ENCODE results near the gene BLM. TPM values are rescaled to one million over a fixed set of nuclear protein-coding genes. Genes with fewer than 3 reads are reported as not detected.
"Not testable (repeated sequence)": the region's sequence is repeated elsewhere in the genome, so short reads cannot be mapped to it uniquely, and the experiment has no call there.

The BLM gene
- total RNA-seq, 1 experiment from 2014 or later, result 24.6 TPM

GRCh38 chr15:90716976-90717821 is at the start of gene BLM (continued):
- TF ChIP-seq, protein P1, sequence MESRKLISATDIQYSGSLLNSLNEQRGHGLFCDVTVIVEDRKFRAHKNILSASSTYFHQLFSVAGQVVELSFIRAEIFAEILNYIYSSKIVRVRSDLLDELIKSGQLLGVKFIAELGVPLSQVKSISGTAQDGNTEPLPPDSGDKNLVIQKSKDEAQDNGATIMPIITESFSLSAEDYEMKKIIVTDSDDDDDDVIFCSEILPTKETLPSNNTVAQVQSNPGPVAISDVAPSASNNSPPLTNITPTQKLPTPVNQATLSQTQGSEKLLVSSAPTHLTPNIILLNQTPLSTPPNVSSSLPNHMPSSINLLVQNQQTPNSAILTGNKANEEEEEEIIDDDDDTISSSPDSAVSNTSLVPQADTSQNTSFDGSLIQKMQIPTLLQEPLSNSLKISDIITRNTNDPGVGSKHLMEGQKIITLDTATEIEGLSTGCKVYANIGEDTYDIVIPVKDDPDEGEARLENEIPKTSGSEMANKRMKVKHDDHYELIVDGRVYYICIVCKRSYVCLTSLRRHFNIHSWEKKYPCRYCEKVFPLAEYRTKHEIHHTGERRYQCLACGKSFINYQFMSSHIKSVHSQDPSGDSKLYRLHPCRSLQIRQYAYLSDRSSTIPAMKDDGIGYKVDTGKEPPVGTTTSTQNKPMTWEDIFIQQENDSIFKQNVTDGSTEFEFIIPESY (IDR thresholded peaks at IDR 0.05; ENCODE audit: extremely low read depth, insufficient replicate concordance, low read length), result no peak
- TF ChIP-seq CBX3 (IDR thresholded peaks at IDR 0.05; ENCODE audit: low read depth) (no peak; the same call in 1 of the 2 replicates), JUND (IDR thresholded peaks at IDR 0.05) (no peak), TCF7L2 (IDR thresholded peaks at IDR 0.05; ENCODE audit: borderline replicate concordance, extremely low read depth, insufficient read depth, insufficient read length) (peak; percentile 42), POLR2A (IDR thresholded peaks at IDR 0.05; ENCODE audit: borderline replicate concordance, extremely low read depth, insufficient read depth, insufficient read length) (peak; percentile 58)

GRCh38 chr15:90667755-90668345 is 49.3 kb upstream of the BLM start:
- H3K36me3 ChIP-seq (ENCODE audit: control insufficient read depth in 1 of 2, insufficient read depth in 2 of 2, low read length in 2 of 2); intact Hi-C loops (cut with micrococcal nuclease); ATAC-seq; H3K9ac ChIP-seq (ENCODE audit: low read length); POLR2A ChIA-PET; DNase-seq (ENCODE audit: low read depth, low spot score); RAD21 ChIA-PET (ENCODE audit: low non-redundant PET in 1 of 2, low total read pairs in 2 of 2, uncharacterized antibody in 2 of 2, unreplicated experiment in 2 of 2); H3K4me3 ChIP-seq (replicated peaks in 1 of 2; ENCODE audit: low read depth in 1 of 2, low read length in 2 of 2); H3K9me3 ChIP-seq (ENCODE audit: control insufficient read depth in 1 of 2, insufficient read depth in 1 of 2, low read depth in 1 of 2, low read length in 2 of 2); CTCF ChIA-PET; H3K9me2 ChIP-seq (ENCODE audit: insufficient read depth); H2AFZ ChIP-seq (ENCODE audit: low read depth, low read length, poor library complexity, severe bottlenecking); H3K27ac ChIP-seq (ENCODE audit: low read depth, low read length); BruUV-seq (replicated peaks); H3K27me3 ChIP-seq (ENCODE audit: insufficient read depth, low read length); H4K20me1 ChIP-seq (ENCODE audit: insufficient read depth); H3K79me2 ChIP-seq (ENCODE audit: insufficient read depth, low read length): not testable (repeated sequence)
- Histone ChIP-seq H3K4me2 (ENCODE audit: low read length) (peak overlapping the region; percentile 91), H3K4me1 (ENCODE audit: control insufficient read depth in 1 of 2, insufficient read depth in 2 of 2, low read length in 2 of 2) (peaks cover 7 to 29% of the 10 kb centered on the region in 2 experiments; a peak in 3 of 4 replicates)

- H3K79me2 ChIP-seq (ENCODE audit: insufficient read depth, low read length); H3K9me3 ChIP-seq (ENCODE audit: control insufficient read depth in 1 of 2, insufficient read depth in 1 of 2, low read depth in 1 of 2, low read length in 2 of 2); H3K36me3 ChIP-seq (ENCODE audit: control insufficient read depth in 1 of 2, insufficient read depth in 2 of 2, low read length in 2 of 2); H3K4me3 ChIP-seq (replicated peaks in 1 of 2; ENCODE audit: low read depth in 1 of 2, low read length in 2 of 2); H3K27ac ChIP-seq (ENCODE audit: low read depth, low read length); intact Hi-C loops (cut with micrococcal nuclease); H3K9ac ChIP-seq (ENCODE audit: low read length); H2AFZ ChIP-seq (ENCODE audit: low read depth, low read length, poor library complexity, severe bottlenecking); H3K27me3 ChIP-seq (ENCODE audit: insufficient read depth, low read length); BruUV-seq (replicated peaks); H3K4me2 ChIP-seq (ENCODE audit: low read length); DNase-seq (ENCODE audit: low read depth, low spot score); H3K9me2 ChIP-seq (ENCODE audit: insufficient read depth); RAD21 ChIA-PET (ENCODE audit: low non-redundant PET in 1 of 2, low total read pairs in 2 of 2, uncharacterized antibody in 2 of 2, unreplicated experiment in 2 of 2); POLR2A ChIA-PET; ATAC-seq; H4K20me1 ChIP-seq (ENCODE audit: insufficient read depth): not testable (repeated sequence)
- CTCF ChIA-PET, result interaction anchor here (0.9 kb wide), 1 partner anchor 23 kb away, joined by 3 read pairs; no protein-coding TSS in a partner anchor
- H3K4me1 ChIP-seq (ENCODE audit: control insufficient read depth in 1 of 2, insufficient read depth in 2 of 2, low read length in 2 of 2), result peaks cover 7 to 20% of the 10 kb centered on the region in 2 experiments; a peak in 3 of 4 replicates
These were observed 46.5 kb upstream of the BLM start for GRCh38 chr15:90670631-90671030.

All from HCT116 (cell line).